GM12801 (cell line): ENCODE measurements around the gene MAP1LC3B.

ENCODE experiments used
- CTCF ChIP-seq: IDR thresholded peaks from one replicate; pipeline ENCODE4 v1.5.1; 2011; ENCODE audit warnings: control low read depth; ENCODE audit not compliant: insufficient read length; ENCODE audit errors: extremely low read depth

MAP1LC3B gene

GRCh38 chr16:87345726-87346424, 46.3 kb upstream of the MAP1LC3B start:
- TF ChIP-seq CTCF = no peak

- no peak for TF ChIP-seq CTCF
These were observed 45.5 kb upstream of the MAP1LC3B start for GRCh38 chr16:87346517-87347060.

- TF ChIP-seq CTCF = no peak
These were observed 44.1 kb upstream of the MAP1LC3B start for GRCh38 chr16:87347932-87348615.

- no peak for TF ChIP-seq CTCF
These were observed 43.4 kb upstream of the MAP1LC3B start for GRCh38 chr16:87348616-87349157.

- no peak for TF ChIP-seq CTCF
These were observed 42.1 kb upstream of the MAP1LC3B start for GRCh38 chr16:87350031-87350430.

GRCh38 chr16:87350681-87351319, 41.3 kb upstream of the MAP1LC3B start:
- no peak for TF ChIP-seq CTCF

GRCh38 chr16:87351320-87351698, 40.8 kb upstream of the MAP1LC3B start:
- TF ChIP-seq CTCF = no peak
